Panc1 (cell line): Measurements from ENCODE around the gene SLC35E3. TPM values are rescaled to one million over a fixed set of nuclear protein-coding genes. Genes with fewer than 3 reads are reported as not detected.
"Not testable (repeated sequence)": the region's sequence is repeated elsewhere in the genome, so short reads cannot be mapped to it uniquely, and the experiment has no call there.

Source experiments
- ATAC-seq: fragments of 200-7000 bp; cut with Tn5 transposase; 2 replicates; pipeline ENCODE4 v1.9.1; 2020; ENCODE audit warnings: mild to moderate bottlenecking, moderate library complexity
- BruUV-seq: library from RNA; stranded (reverse); fragments of 400-500 nt; replicated peaks from 2 replicates; lab custom pipeline; 2021; lab: Mats Ljungman, UMichigan
- CTCF ChIA-PET: fragments of 300-600 bp; sonication (Branson Sonifier 250); formaldehyde crosslinking; loops from one replicate; lab custom pipeline; 2022; ENCODE audit warnings: antibody characterized with exemption; lab: Charles Lee
- POLR2A ChIA-PET: fragments of 300-600 bp; sonication (Branson Sonifier 250); formaldehyde crosslinking; loops from one replicate; lab custom pipeline; 2022; ENCODE audit warnings: antibody characterized with exemption; lab: Charles Lee
- DNase-seq: peaks from one replicate; pipeline ENCODE4 v3.0.0-alpha.2; 2010; ENCODE audit warnings: low read depth, low spot score
- H3K27ac ChIP-seq: 2 replicates; pipeline ENCODE4 v1.5.1; 2011; ENCODE audit warnings: mild to moderate bottlenecking, low read length, inconsistent platforms
- H3K27me3 ChIP-seq: fragments of 200-500 bp; sonication (Bioruptor generic); 2 replicates; pipeline ENCODE4 v1.6.0; 2014; ENCODE audit warnings: low read length, inconsistent platforms; ENCODE audit not compliant: control insufficient read depth, insufficient read depth
- H3K36me3 ChIP-seq: fragments of 200-500 bp; sonication (Bioruptor generic); 2 replicates; pipeline ENCODE4 v1.5.1; 2014; ENCODE audit warnings: inconsistent platforms, mild to moderate bottlenecking, low read length, moderate library complexity; ENCODE audit not compliant: control insufficient read depth, insufficient read depth
- H3K4me1 ChIP-seq: 2 replicates; pipeline ENCODE4 v1.5.1; 2011; ENCODE audit warnings: inconsistent platforms, mild to moderate bottlenecking, low read length, moderate library complexity; ENCODE audit not compliant: control insufficient read depth, insufficient read depth
- H3K4me3 ChIP-seq, 2 experiments: 2 replicates each; pipeline ENCODE4 v1.5.1; 2011 to 2012; ENCODE audit warnings: low read depth in 2 of 2, low read length in 2 of 2, mild to moderate bottlenecking in 2 of 2, inconsistent platforms in 1 of 2, moderate library complexity in 1 of 2
- H3K9me3 ChIP-seq: fragments of 200-500 bp; sonication (Bioruptor generic); 2 replicates; pipeline ENCODE4 v1.5.1; 2014; ENCODE audit warnings: low read depth, mild to moderate bottlenecking, inconsistent platforms, low read length, moderate library complexity; ENCODE audit not compliant: control insufficient read depth, insufficient read depth
- CTCF ChIP-seq: fragments of 450-650 bp; IDR thresholded peaks from 2 replicates; pipeline ENCODE4 v1.5.1; 2017; ENCODE audit warnings: mild to moderate bottlenecking
- REST ChIP-seq, 2 experiments: IDR thresholded peaks; 2 replicates each; pipeline ENCODE4 v1.6.1; 2011 to 2012; ENCODE audit warnings: low read depth in 2 of 2, control low read depth in 1 of 2, low read length in 1 of 2, mild to moderate bottlenecking in 1 of 2, moderate library complexity in 1 of 2; ENCODE audit not compliant: insufficient read depth in 1 of 2
- SIN3A ChIP-seq: IDR thresholded peaks from 2 replicates; pipeline ENCODE4 v1.6.1; 2012; ENCODE audit warnings: low read depth, mild to moderate bottlenecking, low read length, moderate library complexity, borderline replicate concordance; ENCODE audit not compliant: insufficient read depth
- TCF7L2 ChIP-seq: IDR thresholded peaks from 2 replicates; pipeline ENCODE4 v1.6.1; 2011; ENCODE audit warnings: mild to moderate bottlenecking, low read depth, low read length, inconsistent platforms
- in situ Hi-C: cut with HindIII; loops from 2 replicates; pipeline ENCODE4 v1.10.0; 2016; ENCODE audit warnings: low sequenced_read_pairs, low pct_unique_long_range_greater_than_20kb
- intact Hi-C: fragments of 100-400 bp; cut with micrococcal nuclease; formaldehyde crosslinking; loops from one replicate; pipeline ENCODE4 v1.10.0; 2022; ENCODE audit not compliant: unreplicated experiment
- total RNA-seq: library from RNA; stranded (reverse); gene quantifications from one replicate; pipeline ENCODE4 v1.2.1, GENCODE V29; 2021; ENCODE audit not compliant: unreplicated experiment

The SLC35E3 gene
- total RNA-seq, 1 experiment from 2014 or later: 15.9 TPM

- Histone ChIP-seq H3K9me3 (no peaks in the 10 kb centered on the region), H3K27ac (peak overlapping the region; percentile 94; the same call in 1 of the 2 replicates), H3K36me3 (peaks cover 9% of the 10 kb centered on the region), H3K4me3 (no peak overlapping the region), H3K4me1 (peaks cover 6% of the 10 kb centered on the region; the same call in 1 of the 2 replicates), H3K27me3 (no peaks in the 10 kb centered on the region)
- DNase-seq (no peak), ATAC-seq (no peak)
- BruUV-seq: no TSS peak
- ChIA-PET CTCF (no interaction called here), POLR2A (no interaction called here)
- intact Hi-C loops (no loop called here), in situ Hi-C loops (no loop called here)
- TF ChIP-seq CTCF: no peak
- TF ChIP-seq REST (IDR thresholded peaks at IDR 0.05; ENCODE audit: insufficient read depth in 1 of 2, low read depth in 2 of 2, low read length in 1 of 2): no peak
- TF ChIP-seq TCF7L2: no peak
- TF ChIP-seq SIN3A: no peak
Observed at GRCh38 chr12:68805592-68806120, 59.7 kb downstream of the SLC35E3 start.

- peak overlapping the region in 1 of 2 experiments; percentile 96; a peak in 2 of 4 replicates for H3K4me3 ChIP-seq
- in situ Hi-C loops: no loop called here
Observed at GRCh38 chr12:68806488-68807237, 60.7 kb downstream of the SLC35E3 start.

GRCh38 chr12:68807274-68807575 lies 61.2 kb downstream of the SLC35E3 start:
- intact Hi-C loops, H3K9me3 ChIP-seq, BruUV-seq, H3K27me3 ChIP-seq, CTCF ChIA-PET, DNase-seq, in situ Hi-C loops, H3K4me1 ChIP-seq: not testable (repeated sequence)
- ATAC-seq: peak; percentile 8
- Histone ChIP-seq H3K4me3 (peak overlapping the region; percentile 68 to 96), H3K36me3 (peaks cover 13% of the 10 kb centered on the region), H3K27ac (peak overlapping the region; percentile 94)
- POLR2A ChIA-PET: interaction anchor here (0.6 kb wide), 1 partner anchor 126 kb away, joined by 3 read pairs; no protein-coding TSS in a partner anchor

More at GRCh38 chr12:68806488-68807237, 60.7 kb downstream of the SLC35E3 start:
- ChIA-PET POLR2A (interaction anchor here (0.6 kb wide), 1 partner anchor 126 kb away, joined by 3 read pairs; no protein-coding TSS in a partner anchor), CTCF (no interaction called here)
- peaks cover 9% of the 10 kb centered on the region for H3K36me3 ChIP-seq
- H3K27ac ChIP-seq: peak overlapping the region; percentile 94
- H3K9me3 ChIP-seq: no peaks in the 10 kb centered on the region
- intact Hi-C loops: no loop called here
- peaks cover 6% of the 10 kb centered on the region; the same call in 1 of the 2 replicates for H3K4me1 ChIP-seq
- H3K27me3 ChIP-seq: no peaks in the 10 kb centered on the region
- BruUV-seq: no TSS peak
- TF ChIP-seq TCF7L2 (no peak), REST (IDR thresholded peaks at IDR 0.05; ENCODE audit: insufficient read depth in 1 of 2, low read depth in 2 of 2, low read length in 1 of 2) (no peak), SIN3A (no peak)
- ATAC-seq (no peak), DNase-seq (no peak)
